GM18520 (cell line): Measurements from ENCODE around the gene SZT2.
"Not testable (repeated sequence)": the region's sequence is repeated elsewhere in the genome, so short reads cannot be mapped to it uniquely, and the experiment has no call there.

Source experiments
- ATAC-seq: cut with Tn5 transposase; IDR thresholded peaks from one replicate; pipeline ENCODE4 v1.9.1; 2021; ENCODE audit not compliant: unreplicated experiment

Gene SZT2

GRCh38 chr1:43386676-43387075 is 3.0 kb upstream of the SZT2 start:
- ATAC-seq, result no peak

DNA sequence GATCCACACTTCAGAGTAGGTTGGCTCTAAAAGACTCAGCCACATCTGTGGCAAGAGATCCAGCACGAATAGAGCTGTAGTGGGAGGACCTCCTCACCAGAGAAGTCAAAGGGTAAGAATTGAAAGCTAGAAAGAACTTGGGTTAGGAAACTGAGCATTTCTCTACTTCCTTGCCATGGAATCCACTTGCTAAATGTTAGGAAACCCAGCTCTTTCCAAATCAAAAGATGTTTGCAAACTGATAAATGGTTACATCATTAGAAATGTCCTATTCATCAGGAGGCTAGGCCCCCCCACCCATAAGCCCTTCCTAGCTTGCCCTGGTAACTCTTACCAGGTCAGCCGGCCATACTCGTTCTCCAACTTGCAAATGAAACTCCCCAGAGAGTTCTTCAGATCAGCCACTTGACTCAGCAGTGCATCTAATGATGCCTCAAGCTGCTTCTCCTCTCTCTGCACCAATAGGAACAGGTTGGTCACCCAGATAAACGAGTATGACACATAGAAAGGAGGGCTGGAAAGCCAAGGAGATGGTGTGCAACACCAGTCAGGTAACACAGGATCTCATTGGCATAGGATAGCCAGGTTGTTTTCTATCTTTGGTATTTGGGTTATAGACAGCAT is 1.6 kb upstream of the SZT2 start:
- no peak for ATAC-seq

GRCh38 chr1:43388613-43389012 is 1.1 kb upstream of the SZT2 start:
- no peak for ATAC-seq

GRCh38 chr1:43392702-43393101 is 3.0 kb downstream of the SZT2 start:
- no peak for ATAC-seq

DNA sequence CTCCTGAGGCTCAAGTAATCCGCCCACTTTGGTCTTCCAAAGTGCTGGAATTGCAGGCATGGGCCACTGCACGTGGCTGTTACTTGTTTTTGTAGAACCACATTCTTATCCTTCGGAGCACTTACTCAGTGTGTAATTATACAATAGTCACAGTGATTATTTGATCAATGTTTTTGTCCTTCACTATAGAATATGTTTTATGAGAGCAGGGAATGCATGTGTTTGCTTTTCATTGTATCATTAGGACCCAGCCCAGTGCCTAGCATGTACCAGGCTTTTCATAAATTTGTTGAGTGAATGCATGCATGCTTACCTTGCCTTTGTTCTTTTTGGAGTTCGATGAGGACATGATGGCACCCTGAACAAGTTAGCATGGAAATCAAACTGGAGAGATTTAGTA is 5.8 kb downstream of the SZT2 start:
- ATAC-seq, result no peak

GRCh38 chr1:43396059-43396458 is 6.4 kb downstream of the SZT2 start:
- no peak for ATAC-seq

GRCh38 chr1:43398227-43398626 is 8.5 kb downstream of the SZT2 start:
- no peak for ATAC-seq

DNA sequence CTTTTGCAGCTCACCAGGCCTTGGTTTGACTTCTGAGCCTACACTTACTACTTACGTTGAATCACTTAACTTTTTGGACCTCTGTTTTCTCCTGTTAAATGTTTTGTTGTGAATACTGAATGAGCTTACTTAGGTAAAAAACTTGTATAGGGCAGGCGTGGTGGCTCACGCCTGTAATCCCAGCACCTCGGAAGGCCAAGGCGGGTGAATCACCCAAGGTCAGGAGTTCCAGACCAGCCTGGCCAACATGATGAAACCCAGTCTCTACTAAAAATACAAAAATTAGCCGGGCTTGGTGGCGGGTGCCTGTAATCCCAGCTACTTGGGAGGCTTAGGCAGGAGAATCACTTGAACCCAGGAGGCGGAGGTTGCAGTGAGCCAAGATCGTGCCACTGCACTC is 10.7 kb downstream of the SZT2 start:
- ATAC-seq, result not testable (repeated sequence)

GRCh38 chr1:43402089-43402865 is 12.6 kb downstream of the SZT2 start:
- ATAC-seq, result no peak

DNA sequence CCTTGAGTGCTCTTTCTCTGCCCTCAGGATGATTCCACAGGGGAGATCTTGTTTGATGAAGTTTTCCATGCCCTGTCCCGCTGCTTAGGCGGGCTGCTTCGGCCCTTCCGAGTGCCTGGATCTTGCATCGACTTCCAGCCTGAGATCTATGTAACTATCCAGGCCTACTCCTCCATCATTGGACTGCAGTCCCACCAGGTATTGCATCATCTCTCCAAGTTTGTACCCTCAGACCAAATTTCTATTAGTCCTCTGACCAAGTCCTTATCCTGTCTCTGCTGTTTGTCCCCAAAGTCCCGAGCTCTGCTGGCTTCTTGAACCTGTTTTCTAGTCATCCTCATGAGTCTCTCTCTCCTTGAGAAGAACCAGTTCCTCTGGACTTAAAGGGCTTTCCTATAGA is 14.7 kb downstream of the SZT2 start:
- no peak for ATAC-seq

- no peak for ATAC-seq
These were observed 15.6 kb downstream of the SZT2 start for GRCh38 chr1:43405219-43405875.

- ATAC-seq, result no peak
These were observed 16.2 kb downstream of the SZT2 start for GRCh38 chr1:43405876-43406234.

- no peak for ATAC-seq
These were observed 20.9 kb downstream of the SZT2 start for GRCh38 chr1:43410571-43410970.

GRCh38 chr1:43413426-43413825 is 23.7 kb downstream of the SZT2 start:
- not testable (repeated sequence) for ATAC-seq

DNA sequence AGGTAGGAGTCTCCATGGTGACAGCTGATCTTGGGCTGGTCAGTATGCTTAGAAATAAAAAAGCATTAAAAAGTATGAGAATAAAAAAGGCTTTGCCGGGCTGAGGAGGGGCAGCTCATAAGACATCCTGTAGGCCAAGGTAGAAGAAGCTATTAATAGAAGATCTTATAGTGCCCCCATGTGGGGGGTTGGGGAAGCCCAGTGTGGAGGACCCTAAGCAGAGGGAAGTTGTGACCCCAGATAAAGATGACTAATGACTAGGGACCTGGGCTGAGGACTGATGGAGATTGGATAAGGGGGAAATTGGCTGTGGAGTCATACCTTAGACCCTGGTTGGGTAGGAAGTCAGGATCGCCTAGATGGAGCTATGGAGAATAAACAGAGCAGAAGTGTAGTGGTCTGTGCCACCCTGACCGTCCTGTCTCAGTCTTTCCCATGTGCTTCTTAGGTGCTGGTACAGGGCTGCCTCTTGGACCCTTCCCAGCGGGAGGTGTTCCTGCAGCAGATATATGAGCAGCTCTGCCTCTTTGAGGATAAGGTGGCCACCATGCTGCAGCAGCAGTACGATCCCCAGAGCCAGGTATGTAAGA is 25.0 kb downstream of the SZT2 start:
- ATAC-seq, result no peak

DNA sequence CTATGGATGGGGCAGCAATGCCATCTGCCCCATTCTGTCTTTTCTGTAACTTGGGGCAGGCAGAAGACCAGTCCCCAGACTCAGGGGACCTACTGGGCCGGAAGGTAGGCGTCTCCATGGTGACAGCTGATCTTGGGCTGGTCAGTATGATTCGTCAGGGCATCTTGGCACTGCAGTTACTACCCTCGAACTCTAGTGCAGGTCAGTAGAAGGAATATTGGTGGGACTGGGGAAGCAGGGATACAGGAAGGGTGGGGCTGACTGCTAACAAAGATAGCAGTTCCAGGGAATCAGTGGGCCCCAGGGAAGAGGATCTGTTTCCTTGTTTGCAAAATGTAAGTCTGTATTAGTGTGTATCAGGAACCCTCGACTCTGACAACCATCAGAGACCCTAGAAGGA is 26.2 kb downstream of the SZT2 start:
- ATAC-seq, result no peak

DNA sequence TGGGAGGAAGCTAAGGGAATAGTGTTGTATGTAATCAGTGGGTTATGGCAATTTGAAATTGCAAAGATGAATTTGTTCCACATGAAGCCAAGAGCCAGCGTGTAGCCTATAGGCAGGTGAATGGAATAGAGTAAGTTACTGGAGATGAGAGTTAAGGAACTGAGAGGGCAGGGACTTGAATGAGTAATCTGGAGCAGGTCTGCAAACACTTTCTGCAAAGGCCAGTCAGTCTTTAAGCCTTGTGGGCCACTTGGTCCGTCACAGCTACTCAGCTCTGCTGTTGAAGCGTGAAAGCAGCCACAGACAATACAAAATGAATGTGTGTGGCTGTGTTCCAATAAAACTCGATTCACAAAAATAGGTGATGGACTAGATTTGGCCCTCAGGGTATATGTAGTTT is 29.2 kb downstream of the SZT2 start:
- no peak for ATAC-seq

GRCh38 chr1:43419627-43420425 is 30.1 kb downstream of the SZT2 start:
- no peak for ATAC-seq

DNA sequence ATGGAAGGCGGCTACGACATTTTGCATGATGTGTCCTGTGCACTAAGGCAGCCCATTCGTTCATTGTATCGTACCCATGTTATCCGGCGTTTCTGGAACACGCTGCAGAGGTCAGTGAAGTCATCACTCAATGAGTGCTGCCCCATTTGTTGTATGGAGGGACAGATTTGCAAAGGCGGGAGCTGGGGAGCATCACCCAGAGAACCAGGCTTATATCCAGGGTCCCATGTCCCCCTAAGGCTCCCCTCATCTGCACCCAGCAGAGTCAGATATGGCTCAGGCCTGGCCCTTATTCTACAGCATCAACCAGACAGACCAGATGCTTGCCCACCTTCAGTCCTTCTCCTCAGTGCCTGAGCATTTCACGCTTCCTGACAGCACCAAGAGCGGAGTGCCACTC is 31.2 kb downstream of the SZT2 start:
- ATAC-seq, result no peak

GRCh38 chr1:43421396-43421795 is 31.7 kb downstream of the SZT2 start:
- no peak for ATAC-seq
